ENCODE data around the gene SLC7A10.
A peak's percentile ranks its signal among the peaks of the same experiment; 100 is the strongest.
"Not testable (repeated sequence)": the region's sequence is repeated elsewhere in the genome, so short reads cannot be mapped to it uniquely, and the experiment has no call there.

Gene SLC7A10

DNA sequence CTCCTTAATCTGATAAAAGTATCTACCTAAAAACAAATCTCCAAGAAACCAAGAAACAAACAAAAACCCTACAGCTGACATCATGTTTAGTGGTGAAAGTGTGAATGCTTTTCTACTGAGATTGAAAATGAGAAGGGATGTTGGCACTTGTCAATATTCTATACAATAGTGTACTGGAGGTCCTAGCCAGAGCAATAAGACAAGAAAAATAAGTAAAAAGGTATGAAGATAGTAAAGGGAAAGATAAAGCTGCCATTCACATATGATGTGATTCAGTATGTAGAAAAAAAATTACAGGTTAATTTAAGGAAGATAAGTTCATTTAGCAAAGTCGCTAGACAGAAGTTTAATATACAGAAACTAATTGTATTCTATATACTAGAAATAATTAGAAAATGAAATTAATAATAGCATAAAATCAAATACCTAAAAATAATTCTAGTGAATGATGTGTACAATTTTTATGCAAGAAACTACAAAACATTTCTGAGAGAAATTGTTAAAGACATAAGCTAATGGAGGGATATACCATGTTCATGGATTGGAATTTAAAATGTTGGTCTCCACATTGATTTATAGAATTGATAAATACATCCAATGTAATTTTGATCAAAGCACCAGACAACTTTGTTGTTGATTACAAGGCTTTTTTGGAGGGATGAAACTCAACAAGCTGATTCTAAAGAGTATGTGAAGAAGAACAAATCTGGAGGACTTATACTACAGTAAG lies 2.4 kb upstream of the SLC7A10 start:
- peaks cover 13% of the 10 kb centered on the region for H3K36me3 Mint-ChIP-seq (ENCODE audit: low read depth)
- H3K9me3 Mint-ChIP-seq, result peaks cover 41% of the 10 kb centered on the region
- H3K27me3 Mint-ChIP-seq (ENCODE audit: low read depth, poor library complexity), result peaks cover 84% of the 10 kb centered on the region
- TF ChIP-seq, protein P1, sequence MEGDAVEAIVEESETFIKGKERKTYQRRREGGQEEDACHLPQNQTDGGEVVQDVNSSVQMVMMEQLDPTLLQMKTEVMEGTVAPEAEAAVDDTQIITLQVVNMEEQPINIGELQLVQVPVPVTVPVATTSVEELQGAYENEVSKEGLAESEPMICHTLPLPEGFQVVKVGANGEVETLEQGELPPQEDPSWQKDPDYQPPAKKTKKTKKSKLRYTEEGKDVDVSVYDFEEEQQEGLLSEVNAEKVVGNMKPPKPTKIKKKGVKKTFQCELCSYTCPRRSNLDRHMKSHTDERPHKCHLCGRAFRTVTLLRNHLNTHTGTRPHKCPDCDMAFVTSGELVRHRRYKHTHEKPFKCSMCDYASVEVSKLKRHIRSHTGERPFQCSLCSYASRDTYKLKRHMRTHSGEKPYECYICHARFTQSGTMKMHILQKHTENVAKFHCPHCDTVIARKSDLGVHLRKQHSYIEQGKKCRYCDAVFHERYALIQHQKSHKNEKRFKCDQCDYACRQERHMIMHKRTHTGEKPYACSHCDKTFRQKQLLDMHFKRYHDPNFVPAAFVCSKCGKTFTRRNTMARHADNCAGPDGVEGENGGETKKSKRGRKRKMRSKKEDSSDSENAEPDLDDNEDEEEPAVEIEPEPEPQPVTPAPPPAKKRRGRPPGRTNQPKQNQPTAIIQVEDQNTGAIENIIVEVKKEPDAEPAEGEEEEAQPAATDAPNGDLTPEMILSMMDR (IDR thresholded peaks at IDR 0.05), result no peak
- peaks cover 4% of the 10 kb centered on the region for H3K4me1 Mint-ChIP-seq
- DNase-seq, result no peak
- H3K27ac Mint-ChIP-seq, result no peak overlapping the region
- no peak overlapping the region for H3K4me3 Mint-ChIP-seq

DNA sequence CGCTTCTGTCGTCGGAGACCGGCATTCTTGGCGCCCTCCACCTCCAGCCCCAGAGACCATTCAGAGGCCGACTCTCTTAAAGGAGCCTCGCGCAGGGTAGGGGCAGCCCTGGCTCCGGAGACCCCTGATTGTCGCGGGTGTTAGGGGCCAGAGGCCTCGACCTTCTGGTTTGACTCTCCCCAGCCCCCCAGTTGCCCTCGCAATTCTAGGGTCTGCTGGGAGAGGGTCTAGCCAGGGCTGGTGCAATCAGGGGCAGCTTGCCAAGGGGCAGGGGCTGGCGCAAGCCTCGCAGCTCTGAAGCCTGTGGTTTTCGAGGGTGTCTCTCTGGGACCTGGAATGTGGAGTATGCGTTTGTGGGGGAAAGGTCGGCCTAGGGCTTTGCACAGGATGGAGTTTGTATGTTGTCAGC lies 1.6 kb upstream of the SLC7A10 start:
- no peak overlapping the region for H3K27ac Mint-ChIP-seq
- peaks cover 13% of the 10 kb centered on the region for H3K36me3 Mint-ChIP-seq (ENCODE audit: low read depth)
- peaks cover 4% of the 10 kb centered on the region for H3K4me1 Mint-ChIP-seq
- no peak for DNase-seq
- TF ChIP-seq, protein P1 (IDR thresholded peaks at IDR 0.05), result no peak
- H3K9me3 Mint-ChIP-seq, result peaks cover 41% of the 10 kb centered on the region
- H3K4me3 Mint-ChIP-seq, result peak overlapping the region; percentile 71
- peaks cover 90% of the 10 kb centered on the region for H3K27me3 Mint-ChIP-seq (ENCODE audit: low read depth, poor library complexity)

DNA sequence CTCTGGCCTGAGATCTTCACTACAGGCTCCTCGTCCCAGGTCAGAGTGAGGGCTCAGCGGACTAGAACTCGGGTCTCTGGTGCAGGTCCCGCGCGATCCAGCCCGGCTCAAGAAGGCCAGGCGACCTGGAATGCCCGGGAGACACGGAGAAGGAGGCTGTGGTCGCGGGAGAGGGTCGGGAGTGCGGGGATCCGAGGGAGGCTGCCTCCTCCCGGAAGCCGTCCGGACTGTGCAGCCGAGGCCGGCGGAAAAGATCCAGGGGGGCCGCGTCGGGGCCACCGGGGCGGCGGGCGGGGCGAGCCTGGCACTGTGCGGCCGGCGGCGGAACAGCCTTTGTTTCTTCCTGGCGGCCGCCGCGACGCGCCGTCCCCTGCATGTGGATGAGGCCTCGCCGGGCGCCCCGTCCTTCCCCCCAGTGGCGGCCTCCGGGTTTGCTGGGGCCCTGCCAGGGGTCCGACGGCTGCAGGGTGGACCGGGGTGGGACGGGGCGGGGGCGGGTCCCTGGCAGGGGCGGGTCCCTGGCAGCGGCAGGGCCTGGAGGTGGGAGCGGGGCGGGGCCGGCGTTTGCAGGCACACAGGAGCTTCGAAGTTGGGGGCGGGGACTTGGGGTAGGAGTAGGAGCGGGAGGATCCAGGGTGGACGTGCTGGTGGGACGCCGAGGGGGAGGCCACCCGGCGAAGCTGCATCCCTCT lies 1.0 kb upstream of the SLC7A10 start:
- Mint-ChIP-seq H3K27me3 (ENCODE audit: low read depth, poor library complexity) (peaks cover 87% of the 10 kb centered on the region), H3K4me1 (peaks cover 4% of the 10 kb centered on the region), H3K4me3 (peak overlapping the region; percentile 71), H3K9me3 (peaks cover 41% of the 10 kb centered on the region), H3K27ac (no peak overlapping the region), H3K36me3 (ENCODE audit: low read depth) (peaks cover 13% of the 10 kb centered on the region)
- peak; percentile 65 for DNase-seq
- TF ChIP-seq, protein P1 (IDR thresholded peaks at IDR 0.05), result no peak

DNA sequence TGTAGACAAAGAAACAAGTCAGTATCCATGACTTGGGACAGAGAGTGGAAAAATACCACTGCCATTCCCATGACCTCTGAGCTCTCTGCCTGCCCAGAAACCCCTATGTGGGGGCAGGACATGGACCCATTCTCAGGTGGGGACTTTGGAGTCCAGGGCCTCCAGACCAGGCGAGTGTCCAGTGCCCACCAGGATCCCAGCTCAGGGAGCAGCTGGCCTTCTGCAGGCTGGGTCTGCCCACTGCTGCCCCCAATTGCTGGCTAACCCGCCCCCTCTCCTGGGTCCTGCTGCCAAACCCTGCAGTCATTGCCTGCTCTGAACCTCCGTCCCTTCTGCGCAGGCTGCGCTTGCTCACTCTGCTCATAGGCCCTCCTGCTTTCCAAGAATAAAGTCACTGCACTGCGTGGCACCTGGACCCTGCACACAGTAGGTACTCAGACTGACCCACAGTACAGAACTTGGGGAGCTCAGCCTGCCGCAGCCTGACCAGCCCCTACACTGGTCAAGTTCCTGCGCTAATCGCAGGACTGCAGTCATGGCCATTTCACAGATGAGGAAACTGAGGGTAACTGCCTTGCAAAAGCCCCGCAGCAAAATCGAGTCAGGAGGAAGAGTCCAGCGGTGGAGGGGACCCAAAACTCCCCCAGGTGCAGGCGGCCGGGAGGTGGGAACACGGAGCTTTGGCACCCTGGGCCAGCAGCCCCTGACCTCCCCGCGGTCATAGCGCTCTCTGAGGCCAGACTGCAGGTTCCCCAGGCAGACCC lies 774 bp downstream of the SLC7A10 start:
- peaks cover 4% of the 10 kb centered on the region for H3K4me1 Mint-ChIP-seq
- H3K27me3 Mint-ChIP-seq (ENCODE audit: low read depth, poor library complexity), result peaks cover 84% of the 10 kb centered on the region
- TF ChIP-seq, protein P1 (IDR thresholded peaks at IDR 0.05), result no peak
- peak overlapping the region; percentile 62 for H3K4me3 Mint-ChIP-seq
- H3K27ac Mint-ChIP-seq, result no peak overlapping the region
- DNase-seq, result no peak
- H3K36me3 Mint-ChIP-seq (ENCODE audit: low read depth), result peaks cover 13% of the 10 kb centered on the region
- peaks cover 34% of the 10 kb centered on the region for H3K9me3 Mint-ChIP-seq

DNA sequence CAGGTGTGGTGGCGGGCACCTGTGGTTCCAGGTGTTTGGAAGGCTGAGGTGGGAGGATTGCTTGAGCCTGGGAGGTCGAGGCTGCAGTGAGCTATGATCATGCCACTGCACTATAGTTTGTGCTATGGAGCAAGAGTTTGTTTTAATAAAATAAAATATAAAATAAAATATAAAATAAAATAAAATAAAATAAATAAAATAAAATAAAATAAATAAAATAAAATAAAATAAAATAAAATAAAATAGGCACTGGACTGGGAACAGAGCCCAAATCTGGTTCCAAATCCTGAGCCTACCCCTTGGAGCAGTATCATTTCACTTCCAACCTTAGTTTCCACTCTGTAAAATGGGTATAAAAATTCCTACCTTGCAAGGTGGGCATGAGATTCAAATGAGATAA lies 3.4 kb downstream of the SLC7A10 start:
- H3K9me3 Mint-ChIP-seq, result peaks cover 11% of the 10 kb centered on the region
- not testable (repeated sequence) for H3K4me1 Mint-ChIP-seq; H3K36me3 Mint-ChIP-seq (ENCODE audit: low read depth); H3K27ac Mint-ChIP-seq; DNase-seq; H3K4me3 Mint-ChIP-seq
- H3K27me3 Mint-ChIP-seq (ENCODE audit: low read depth, poor library complexity), result peaks cover 71% of the 10 kb centered on the region

DNA sequence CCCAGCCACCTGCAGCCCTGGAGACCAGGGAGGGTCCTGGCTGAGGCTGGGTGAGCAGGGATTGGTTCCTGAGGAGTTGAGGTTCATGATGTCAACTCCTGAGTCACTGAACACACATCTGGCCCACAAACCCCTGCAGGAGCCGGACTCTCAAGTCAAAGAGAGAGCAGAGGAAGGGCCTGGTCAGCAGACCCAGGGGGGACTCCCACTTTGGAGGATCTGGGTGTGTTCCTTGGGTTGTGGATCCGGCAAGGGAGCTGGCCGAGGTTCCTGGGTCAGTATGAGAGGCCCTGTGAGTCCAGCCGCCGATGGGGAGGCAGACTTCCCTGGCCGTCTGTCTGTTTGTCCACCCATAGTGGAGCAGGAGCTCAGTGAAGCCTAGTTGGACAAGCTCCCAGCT lies 4.0 kb downstream of the SLC7A10 start:
- DNase-seq, result no peak
- no peak overlapping the region for H3K27ac Mint-ChIP-seq
- peaks cover 68% of the 10 kb centered on the region for H3K27me3 Mint-ChIP-seq (ENCODE audit: low read depth, poor library complexity)
- TF ChIP-seq, protein P1 (IDR thresholded peaks at IDR 0.05), result no peak
- H3K4me3 Mint-ChIP-seq, result no peak overlapping the region
- H3K4me1 Mint-ChIP-seq, result peaks cover 4% of the 10 kb centered on the region
- H3K9me3 Mint-ChIP-seq, result peaks cover 7% of the 10 kb centered on the region
- no peaks in the 10 kb centered on the region for H3K36me3 Mint-ChIP-seq (ENCODE audit: low read depth)

Data from nephron progenitor cell (in vitro differentiated cells).